Measurements from ENCODE around the gene EBF4. TPM values are rescaled to one million over a fixed set of nuclear protein-coding genes. Genes with fewer than 3 reads are reported as not detected.

Gene EBF4
- total and polyA plus RNA-seq, 2 donors (not counting 1 experiment from before 2014, with no cell fraction given), result 0.81 to 5.0 TPM

DNA sequence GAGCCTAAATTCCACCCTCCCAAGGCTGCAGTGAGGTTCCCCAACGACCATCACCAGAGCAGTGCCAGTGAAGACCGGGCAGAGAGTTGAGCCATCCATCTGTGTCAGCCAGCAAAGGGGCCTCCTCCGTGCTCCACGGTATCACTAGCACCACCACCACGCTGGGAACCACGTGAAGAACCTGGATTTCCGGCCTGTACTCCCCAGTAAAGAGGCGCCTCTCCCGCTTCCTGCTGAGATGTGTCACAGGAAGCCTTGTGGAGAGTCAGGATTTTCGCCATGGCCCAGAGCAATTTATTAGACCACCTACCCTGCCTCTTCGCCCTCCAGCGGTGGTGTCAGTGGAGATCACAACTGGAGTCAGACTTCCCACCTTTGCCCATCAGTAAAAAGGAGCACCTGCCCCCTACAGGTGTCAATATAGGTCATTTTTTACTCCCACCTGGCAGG is 79.1 kb downstream of the EBF4 start:
- 44% methylated on average over 9 of the region's 12 CpGs for WGBS (ENCODE audit: insufficient coverage)
- ChIA-PET CTCF (no interaction called here), POLR2A (no interaction called here)
- no peak overlapping the region for H2AFZ ChIP-seq (ENCODE audit: insufficient read depth, low read depth, low read length, poor library complexity, severe bottlenecking)
- Mint-ChIP-seq H3K4me3 (no peak overlapping the region), H3K27ac (no peak overlapping the region), H3K27me3 (peaks cover 40% of the 10 kb centered on the region), H3K4me1 (no peaks in the 10 kb centered on the region), H3K9me3 (ENCODE audit: insufficient read depth) (no peaks in the 10 kb centered on the region)
- TF ChIP-seq, protein P1, sequence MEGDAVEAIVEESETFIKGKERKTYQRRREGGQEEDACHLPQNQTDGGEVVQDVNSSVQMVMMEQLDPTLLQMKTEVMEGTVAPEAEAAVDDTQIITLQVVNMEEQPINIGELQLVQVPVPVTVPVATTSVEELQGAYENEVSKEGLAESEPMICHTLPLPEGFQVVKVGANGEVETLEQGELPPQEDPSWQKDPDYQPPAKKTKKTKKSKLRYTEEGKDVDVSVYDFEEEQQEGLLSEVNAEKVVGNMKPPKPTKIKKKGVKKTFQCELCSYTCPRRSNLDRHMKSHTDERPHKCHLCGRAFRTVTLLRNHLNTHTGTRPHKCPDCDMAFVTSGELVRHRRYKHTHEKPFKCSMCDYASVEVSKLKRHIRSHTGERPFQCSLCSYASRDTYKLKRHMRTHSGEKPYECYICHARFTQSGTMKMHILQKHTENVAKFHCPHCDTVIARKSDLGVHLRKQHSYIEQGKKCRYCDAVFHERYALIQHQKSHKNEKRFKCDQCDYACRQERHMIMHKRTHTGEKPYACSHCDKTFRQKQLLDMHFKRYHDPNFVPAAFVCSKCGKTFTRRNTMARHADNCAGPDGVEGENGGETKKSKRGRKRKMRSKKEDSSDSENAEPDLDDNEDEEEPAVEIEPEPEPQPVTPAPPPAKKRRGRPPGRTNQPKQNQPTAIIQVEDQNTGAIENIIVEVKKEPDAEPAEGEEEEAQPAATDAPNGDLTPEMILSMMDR (IDR thresholded peaks at IDR 0.05), result no peak
- TF ChIP-seq EZH2 (IDR thresholded peaks at IDR 0.05; ENCODE audit: borderline replicate concordance, insufficient read depth, low read depth, low read length, poor library complexity, severe bottlenecking), result no peak
- peaks cover 0 to 5% (median 0%) of the 10 kb centered on the region in 3 donors for H3K9me3 ChIP-seq (ENCODE audit: control extremely low read depth in 1 of 3, control insufficient read depth in 2 of 3, insufficient read depth in 1 of 3, low read length in 2 of 3)
- no peak overlapping the region for H3K27ac ChIP-seq (ENCODE audit: low read length in 2 of 2)
- no peak overlapping the region for H3K4me2 ChIP-seq (replicated peaks; ENCODE audit: low read depth, low read length, poor library complexity, severe bottlenecking)
- DNase-seq, result no peak
- no peaks in the 10 kb centered on the region for H3K36me3 ChIP-seq (replicated peaks in 1 of 2; ENCODE audit: control extremely low read depth in 1 of 2, control insufficient read depth in 1 of 2, extremely low read depth in 1 of 2, insufficient read depth in 2 of 2, low read length in 1 of 2)
- no peaks in the 10 kb centered on the region for H3K4me1 ChIP-seq (ENCODE audit: control insufficient read depth in 2 of 2, insufficient read depth in 2 of 2, low read length in 2 of 2)
- no peak overlapping the region for H3K9ac ChIP-seq (ENCODE audit: low read length)
- H3K27me3 ChIP-seq (replicated peaks in 1 of 4; ENCODE audit: control extremely low read depth in 1 of 4, control insufficient read depth in 3 of 4, insufficient read depth in 4 of 4, low read length in 3 of 4), result peaks cover 0 to 15% (median 0%) of the 10 kb centered on the region in 4 experiments
- H3K4me3 ChIP-seq (ENCODE audit: control extremely low read depth in 1 of 5, extremely low read depth in 1 of 5, insufficient read depth in 1 of 5, low read depth in 2 of 5, low read length in 4 of 5), result no peak overlapping the region
- H4K20me1 ChIP-seq (ENCODE audit: control insufficient read depth, insufficient read depth, low read length, poor library complexity, severe bottlenecking), result no peaks in the 10 kb centered on the region
- H3K79me2 ChIP-seq (ENCODE audit: control insufficient read depth, insufficient read depth, low read length), result no peaks in the 10 kb centered on the region
- intact Hi-C loops (cut with micrococcal nuclease), result no loop called here
- no peak for ATAC-seq (ENCODE audit: low read depth)

DNA sequence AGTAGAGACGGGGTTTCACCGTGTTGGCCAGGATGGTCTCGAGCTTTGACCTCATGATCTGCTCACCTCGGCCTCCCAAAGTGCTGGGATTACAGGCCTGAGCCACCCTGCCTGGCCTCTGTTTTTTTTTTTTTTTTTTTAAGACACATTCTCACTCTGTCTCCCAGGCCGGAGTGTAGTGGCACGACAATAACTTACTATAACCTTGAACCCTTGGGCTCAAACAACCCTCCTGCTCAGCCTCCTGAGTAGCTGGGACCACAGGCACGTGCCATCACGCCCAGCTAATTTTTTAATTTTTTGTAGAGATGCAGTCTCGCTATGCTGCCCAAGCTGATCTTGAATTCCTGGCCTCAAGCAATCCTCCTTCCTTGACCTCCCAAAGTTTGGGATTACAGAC is 81.2 kb downstream of the EBF4 start:
- Histone ChIP-seq H3K27ac (ENCODE audit: low read length in 2 of 2) (no peak overlapping the region), H3K4me3 (ENCODE audit: control extremely low read depth in 1 of 5, extremely low read depth in 1 of 5, insufficient read depth in 1 of 5, low read depth in 2 of 5, low read length in 4 of 5) (no peak overlapping the region), H3K9ac (ENCODE audit: low read length) (no peak overlapping the region), H3K9me3 (ENCODE audit: control extremely low read depth in 1 of 3, control insufficient read depth in 2 of 3, insufficient read depth in 1 of 3, low read length in 2 of 3) (peaks cover 0 to 7% (median 1%) of the 10 kb centered on the region in 3 donors), H2AFZ (ENCODE audit: insufficient read depth, low read depth, low read length, poor library complexity, severe bottlenecking) (no peak overlapping the region), H4K20me1 (ENCODE audit: control insufficient read depth, insufficient read depth, low read length, poor library complexity, severe bottlenecking) (no peaks in the 10 kb centered on the region), H3K27me3 (replicated peaks in 1 of 4; ENCODE audit: control extremely low read depth in 1 of 4, control insufficient read depth in 3 of 4, insufficient read depth in 4 of 4, low read length in 3 of 4) (peaks cover 0 to 8% (median 0%) of the 10 kb centered on the region in 4 experiments), H3K36me3 (replicated peaks in 1 of 2; ENCODE audit: control extremely low read depth in 1 of 2, control insufficient read depth in 1 of 2, extremely low read depth in 1 of 2, insufficient read depth in 2 of 2, low read length in 1 of 2) (no peaks in the 10 kb centered on the region), H3K4me1 (ENCODE audit: control insufficient read depth in 2 of 2, insufficient read depth in 2 of 2, low read length in 2 of 2) (no peaks in the 10 kb centered on the region), H3K79me2 (ENCODE audit: control insufficient read depth, insufficient read depth, low read length) (no peaks in the 10 kb centered on the region), H3K4me2 (replicated peaks; ENCODE audit: low read depth, low read length, poor library complexity, severe bottlenecking) (no peak overlapping the region)
- POLR2A ChIA-PET, result no interaction called here
- ATAC-seq (ENCODE audit: low read depth) (no peak), DNase-seq (no peak)
- Mint-ChIP-seq H3K27me3 (peaks cover 41% of the 10 kb centered on the region), H3K4me3 (no peak overlapping the region), H3K9me3 (ENCODE audit: insufficient read depth) (no peaks in the 10 kb centered on the region), H3K27ac (no peak overlapping the region), H3K4me1 (no peaks in the 10 kb centered on the region)
- TF ChIP-seq, protein P1 (IDR thresholded peaks at IDR 0.05), result no peak
- no peak for TF ChIP-seq EZH2 (IDR thresholded peaks at IDR 0.05; ENCODE audit: borderline replicate concordance, insufficient read depth, low read depth, low read length, poor library complexity, severe bottlenecking)
- CTCF ChIA-PET, result interaction anchor here (0.8 kb wide), 1 partner anchor 24 kb away, joined by 4 read pairs; no protein-coding TSS in a partner anchor
- intact Hi-C loops (cut with micrococcal nuclease), result no loop called here
- WGBS (ENCODE audit: insufficient coverage), result 80% methylated on average over 6 of the region's 9 CpGs
